NOMO-1 treated with DMSO at 0.1 percent for 48 hours (cell line): Measurements from ENCODE around the gene RINL.

Source experiments
- DNase-seq: peaks from one replicate; lab custom pipeline; 2025; ENCODE audit not compliant: unreplicated experiment; lab: John Stamatoyannopoulos, UW

RINL gene

DNA sequence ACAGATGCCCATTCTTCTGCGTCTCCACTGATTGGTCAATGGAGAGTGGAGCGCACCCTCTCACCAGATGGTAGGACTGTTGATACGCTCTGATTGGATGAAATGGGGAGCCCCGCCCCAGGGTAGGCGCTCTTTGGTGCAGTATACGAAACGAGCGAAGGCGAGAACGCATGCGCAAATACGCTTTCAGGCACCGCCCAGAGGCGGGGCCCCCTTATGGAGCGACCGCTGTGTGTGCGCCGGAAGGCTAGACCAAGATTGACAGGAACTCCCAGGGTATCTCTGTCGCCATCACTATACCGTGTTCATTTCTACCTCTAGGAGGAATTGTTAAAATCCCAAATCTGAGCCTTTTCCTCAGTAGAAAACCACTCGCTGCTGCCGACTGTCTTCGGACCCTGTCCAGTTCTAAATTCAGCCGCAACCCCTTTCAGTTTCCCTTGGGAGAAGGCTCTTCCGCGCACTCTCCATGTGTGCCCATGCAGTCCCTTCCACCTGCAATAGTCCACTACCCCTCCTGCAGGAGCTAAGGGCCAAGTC is 27.6 kb downstream of the RINL start:
- DNase-seq = no peak

DNA sequence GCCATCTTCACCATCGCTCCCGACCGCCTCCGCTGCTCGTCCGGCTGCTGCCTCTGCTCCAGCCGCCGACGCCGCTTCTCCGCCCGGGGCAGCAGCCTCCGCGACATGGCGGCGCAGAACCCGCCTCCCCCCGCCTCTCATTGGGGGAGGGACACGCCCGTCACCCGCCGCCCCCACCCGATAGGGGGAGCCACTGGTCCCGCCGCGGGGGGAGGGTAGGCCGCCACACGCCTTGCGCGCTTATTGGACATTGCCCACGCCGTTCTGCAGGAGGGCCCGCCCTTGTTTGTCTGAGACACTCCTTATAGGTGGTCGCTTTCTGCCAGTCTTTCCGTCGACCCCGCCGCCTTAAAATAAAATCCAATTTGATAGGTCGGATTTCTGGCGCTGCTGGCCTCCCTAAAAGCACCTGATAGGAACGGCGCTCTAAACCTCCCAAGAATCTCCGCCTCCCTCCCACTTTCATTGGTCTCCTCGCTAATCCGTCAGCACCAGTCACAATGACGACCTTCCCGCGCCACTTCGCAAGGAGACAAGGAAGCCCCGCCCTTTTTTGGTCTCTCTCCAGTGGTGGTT is 28.1 kb downstream of the RINL start, which contains the start of gene HNRNPL:
Gene HNRNPL (minus strand): TSS at position 127 of the 576 bp plus-strand sequence. CDS start 20 bp downstream, at position 107.
- DNase-seq = peak; percentile 100

DNA sequence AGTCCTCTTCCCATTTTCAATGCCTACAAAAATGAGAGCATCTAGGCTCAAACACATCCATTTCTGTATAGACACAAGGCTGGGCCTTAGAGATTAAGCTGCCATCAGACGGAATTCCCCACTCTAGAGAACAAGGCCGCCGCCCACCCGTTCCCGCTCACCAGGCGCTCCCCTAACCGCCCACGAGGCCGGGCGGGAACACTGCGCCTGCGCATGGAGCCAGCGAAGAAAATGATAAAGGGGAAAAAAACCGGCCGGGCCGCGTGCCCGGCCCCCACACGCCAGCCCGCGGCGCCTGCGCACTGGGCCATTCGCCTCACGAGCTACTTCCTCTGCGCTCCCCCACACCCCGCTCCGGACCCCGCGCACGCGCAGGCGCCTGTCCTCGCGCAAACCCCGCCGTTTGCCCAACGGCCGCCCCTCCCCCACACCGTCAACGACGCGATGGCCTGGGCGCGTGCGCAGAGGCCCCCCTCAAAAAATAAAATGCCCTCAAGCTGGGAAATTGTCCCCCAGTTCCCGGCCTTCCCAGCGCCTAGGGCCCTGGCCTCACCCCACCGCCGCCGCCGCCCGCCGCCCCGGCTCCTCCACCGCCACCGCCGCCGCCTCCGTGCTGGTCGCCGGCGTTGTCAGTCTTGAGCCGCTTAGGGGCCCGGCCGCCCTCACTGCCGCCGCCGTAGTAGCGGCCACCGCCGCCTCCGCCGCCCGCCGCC is 28.8 kb downstream of the RINL start:
- peak; percentile 93 for DNase-seq

DNA sequence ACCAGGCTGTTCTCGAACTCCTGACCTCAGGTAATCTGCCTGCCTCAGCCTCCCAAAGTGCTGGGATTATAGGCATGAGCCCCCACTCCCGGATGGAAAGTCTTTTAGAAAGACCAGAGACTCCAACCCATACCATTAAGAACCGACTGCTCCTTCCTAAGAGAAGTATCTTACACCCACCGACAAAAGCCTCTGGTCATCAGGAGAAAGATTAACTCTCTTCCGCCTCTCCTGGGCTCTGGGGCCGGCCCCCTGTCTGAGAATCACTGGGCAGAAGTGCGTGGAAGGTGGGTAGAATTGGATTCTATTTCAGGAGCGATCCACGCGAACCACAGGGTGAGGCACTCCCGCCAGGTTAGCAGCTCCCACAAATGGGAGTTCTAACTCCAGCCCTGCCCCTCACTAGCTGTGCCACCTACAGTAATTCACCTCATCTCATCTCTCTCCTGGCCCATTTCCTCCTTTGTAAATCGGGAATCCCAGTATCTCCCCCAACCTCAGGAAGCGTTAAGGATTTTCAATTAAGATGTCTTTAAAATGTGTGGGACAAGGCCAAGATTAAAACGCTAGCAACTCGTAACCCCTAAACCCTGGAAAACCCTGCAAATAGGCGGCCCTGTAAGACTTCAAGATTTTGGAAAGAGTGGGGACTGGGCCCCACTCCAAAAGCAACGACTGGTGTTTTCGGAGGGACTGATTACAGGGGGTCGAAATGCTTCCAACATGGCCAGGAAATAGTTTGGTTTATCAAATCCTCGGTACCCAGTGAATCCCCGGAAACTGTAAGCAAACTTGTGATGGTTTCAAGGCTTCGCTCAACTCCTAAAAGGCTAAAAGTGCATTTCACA is 29.6 kb downstream of the RINL start:
- no peak for DNase-seq

DNA sequence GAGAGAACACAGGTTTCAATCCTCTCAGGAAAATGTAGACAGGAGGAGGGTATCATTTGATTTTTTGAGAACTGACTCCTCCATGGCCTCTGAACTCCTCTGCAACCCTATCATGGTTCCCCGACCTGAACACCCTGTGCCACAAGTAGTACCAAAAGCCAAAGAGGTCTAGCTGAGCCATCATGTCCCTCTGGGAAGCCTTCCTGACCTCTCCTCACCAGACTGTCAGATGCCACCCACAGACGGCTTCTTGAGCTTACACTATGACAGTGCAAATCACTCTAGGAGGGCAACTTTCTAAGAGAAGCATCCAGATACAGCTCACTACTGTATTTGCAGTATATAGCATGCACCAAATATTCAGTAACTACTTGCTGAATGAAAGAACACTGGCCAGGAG is 32.0 kb downstream of the RINL start:
- DNase-seq = no peak

DNA sequence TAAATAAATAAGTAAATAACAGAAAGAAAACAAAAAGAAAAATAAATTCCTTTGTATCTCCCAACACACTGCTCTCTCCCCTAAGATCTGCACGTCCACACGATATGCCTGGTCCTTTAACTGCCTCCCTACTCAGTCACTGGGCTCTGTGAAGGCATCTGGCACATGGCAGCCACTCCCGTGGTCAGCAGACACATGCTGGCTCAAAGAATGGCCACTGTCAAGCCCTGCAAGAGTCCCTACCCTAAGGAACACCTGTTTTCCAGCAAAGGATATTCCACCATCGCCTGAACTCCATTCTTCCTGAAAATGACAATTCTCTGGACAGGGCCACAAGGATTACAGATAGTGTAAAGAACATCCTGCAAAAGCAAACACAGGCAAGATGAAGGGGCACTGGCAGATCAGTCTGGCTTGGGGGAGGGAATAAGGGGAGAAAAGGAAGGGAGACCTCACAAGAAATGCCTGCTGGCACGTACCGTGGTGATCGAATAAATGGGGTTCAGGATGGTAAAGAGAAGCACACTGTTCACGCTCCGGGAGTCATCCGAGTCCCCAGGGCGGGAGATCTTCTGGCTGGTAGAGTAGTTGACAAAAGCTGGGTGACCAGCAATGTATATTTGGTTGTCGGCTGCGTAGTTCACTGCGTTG is 32.6 kb downstream of the RINL start:
- DNase-seq = no peak

GRCh38 chr19:38844093-38844686 is 33.9 kb downstream of the RINL start:
- DNase-seq = no peak

DNA sequence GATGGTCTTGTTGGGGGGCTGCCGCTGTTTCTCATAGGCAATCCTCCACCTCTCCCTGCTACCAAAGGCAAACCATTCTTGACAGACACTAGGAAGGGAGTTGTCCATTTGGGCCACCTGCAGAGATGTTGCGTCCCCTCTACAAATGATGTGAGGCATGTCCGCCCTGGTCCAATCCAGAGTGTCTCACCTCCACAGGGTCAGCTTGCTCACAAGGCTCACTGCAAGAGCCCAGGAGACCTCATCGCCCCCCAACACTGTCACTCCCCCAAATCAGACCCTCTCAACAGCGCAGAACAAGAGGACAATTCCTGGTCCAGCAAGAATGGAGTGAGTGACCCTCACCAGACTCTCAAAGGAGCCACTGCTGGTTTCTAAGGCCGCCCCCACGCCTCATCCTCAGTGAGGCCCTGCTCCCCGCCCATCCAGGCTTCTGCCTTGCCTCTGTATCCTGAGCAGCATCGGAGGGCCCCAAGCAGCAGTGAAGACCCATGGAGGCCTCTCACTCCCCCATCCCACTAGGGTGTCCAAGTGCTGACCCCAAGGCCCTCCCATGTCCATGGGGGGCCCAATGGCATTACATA is 34.8 kb downstream of the RINL start:
- DNase-seq = no peak

GRCh38 chr19:38842439-38843174 is 35.5 kb downstream of the RINL start:
- DNase-seq = no peak

- no peak for DNase-seq
Observed at GRCh38 chr19:38841787-38842438, 36.2 kb downstream of the RINL start.

DNA sequence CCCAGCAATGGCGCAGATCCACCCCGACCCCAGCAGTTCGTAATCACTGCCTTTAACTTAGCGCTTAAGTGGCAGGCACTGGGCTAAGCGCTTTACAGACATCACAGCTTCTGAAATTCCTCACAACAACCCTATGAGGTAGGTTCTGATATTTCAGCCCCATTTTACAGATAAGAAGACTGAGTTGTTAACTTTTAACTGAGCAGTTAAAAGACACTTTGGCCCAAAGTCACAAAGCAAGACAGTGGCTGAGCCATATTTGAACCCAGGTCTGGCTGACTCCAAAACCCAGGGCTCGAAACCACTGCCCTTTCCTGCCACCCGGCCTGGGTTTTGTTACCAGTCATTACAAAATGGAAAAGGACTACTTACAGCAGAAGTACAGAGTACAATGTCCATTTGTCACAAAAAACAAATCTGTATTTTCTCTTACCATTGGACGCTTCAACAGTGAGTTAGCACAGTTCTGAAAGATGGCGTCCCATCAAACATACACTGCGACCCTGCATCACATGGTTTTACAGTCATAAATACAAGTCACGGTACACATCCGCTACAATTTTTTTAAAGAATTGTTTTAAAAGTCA is 36.8 kb downstream of the RINL start:
- DNase-seq = no peak

GRCh38 chr19:38840583-38840968 is 37.5 kb downstream of the RINL start:
- no peak for DNase-seq

GRCh38 chr19:38839816-38840582 is 38.1 kb downstream of the RINL start:
- no peak for DNase-seq

- DNase-seq = no peak
Observed at GRCh38 chr19:38838986-38839761, 38.9 kb downstream of the RINL start.

GRCh38 chr19:38838208-38838985 is 39.7 kb downstream of the RINL start:
- DNase-seq = no peak

DNA sequence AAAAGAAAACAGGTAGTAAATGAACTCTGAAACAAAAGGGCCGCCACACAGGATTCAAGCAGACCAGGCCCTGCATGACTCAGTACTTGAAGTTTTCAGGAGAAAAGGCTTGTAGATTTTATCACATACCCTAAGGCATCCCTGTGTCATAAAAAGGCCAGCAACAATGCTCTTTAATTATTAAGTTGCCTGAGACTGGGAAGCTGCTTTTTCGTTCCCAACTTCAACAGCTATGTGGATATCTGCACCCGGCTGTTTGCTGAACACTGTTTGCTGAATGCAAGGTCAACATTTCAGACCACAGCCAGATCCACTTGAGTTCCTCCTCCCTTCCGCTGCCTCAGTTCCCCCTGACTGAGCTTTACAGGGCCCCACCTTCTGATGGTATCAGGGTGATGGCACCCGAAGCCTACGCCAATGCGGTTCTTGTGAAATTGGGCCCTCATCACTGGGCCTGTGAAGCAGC is 40.4 kb downstream of the RINL start:
- no peak for DNase-seq
